GM12878 (cell line): ENCODE measurements around the gene LIMCH1. TPM values are rescaled to one million over a fixed set of nuclear protein-coding genes. Genes with fewer than 3 reads are reported as not detected.

Experiments used
- BCL3 ChIP-seq: IDR thresholded peaks from 2 replicates; pipeline ENCODE4 v1.6.1; 2011; ENCODE audit warnings: borderline replicate concordance, low read depth, mild to moderate bottlenecking, moderate library complexity, low read length; ENCODE audit not compliant: insufficient read depth, poor library complexity, severe bottlenecking
- CEBPB ChIP-seq, 2 experiments: fragments of 150-350 bp in 1 of 2; IDR thresholded peaks; 2 replicates each; pipeline ENCODE4 v1.6.1; 2012 to 2014; ENCODE audit warnings: low read depth in 2 of 2, low read length in 2 of 2, borderline replicate concordance in 1 of 2, inconsistent platforms in 1 of 2
- NFXL1 ChIP-seq: fragments of 450-650 bp; IDR thresholded peaks from 2 replicates; pipeline ENCODE4 v1.6.1; 2017; ENCODE audit warnings: antibody characterized with exemption, mild to moderate bottlenecking, borderline replicate concordance
- USF2 ChIP-seq: IDR thresholded peaks from 2 replicates; pipeline ENCODE4 v1.6.1; 2011; ENCODE audit warnings: low read depth, low read length, improper control_type of control experiment, borderline replicate concordance
- polyA plus RNA-seq, 11 experiments: library from polyadenylated mRNA; depleted of rRNA in 4 of 11; unstranded in 6 of 11; stranded (reverse) in 5 of 11; fragments of >200 nt; fragmentation: Nextera tagmentation in 4 of 11; fragmentation: Illumina TruSeq in 1 of 11; extraction: Ambion mirVana in 4 of 11; extraction: Trizol in 1 of 11; gene quantifications; 1 replicate in 1 of 11; 2 replicates in 10 of 11; pipeline versions ENCODE4 v1.2.1 to v1.2.3, GENCODE V29; 2011 to 2016; ENCODE audit warnings: inconsistent platforms in 2 of 11, missing spikeins in 2 of 11, low read depth in 1 of 11
- total RNA-seq, 4 experiments: library from RNA; depleted of rRNA in 3 of 4; stranded (reverse); fragments of >200 nt in 3 of 4; fragmentation: Illumina TruSeq in 1 of 4; extraction: Trizol in 1 of 4; gene quantifications; 2 replicates each; pipeline versions ENCODE4 v1.2.1 to v1.2.3, GENCODE V29; 2013 to 2021
- TF ChIP-seq, protein P1 (sequence below): IDR thresholded peaks from 2 replicates; pipeline ENCODE4 v1.6.1; 2012; ENCODE audit warnings: improper control_type of control experiment, low read depth, low read length; ENCODE audit not compliant: insufficient replicate concordance

LIMCH1 gene
- total and polyA plus RNA-seq, 10 of the 15 experiments (the other 5 are each of a cell fraction or from before 2014, with no cell fraction given) = 0.07 to 0.15 TPM; not detected in 8

DNA sequence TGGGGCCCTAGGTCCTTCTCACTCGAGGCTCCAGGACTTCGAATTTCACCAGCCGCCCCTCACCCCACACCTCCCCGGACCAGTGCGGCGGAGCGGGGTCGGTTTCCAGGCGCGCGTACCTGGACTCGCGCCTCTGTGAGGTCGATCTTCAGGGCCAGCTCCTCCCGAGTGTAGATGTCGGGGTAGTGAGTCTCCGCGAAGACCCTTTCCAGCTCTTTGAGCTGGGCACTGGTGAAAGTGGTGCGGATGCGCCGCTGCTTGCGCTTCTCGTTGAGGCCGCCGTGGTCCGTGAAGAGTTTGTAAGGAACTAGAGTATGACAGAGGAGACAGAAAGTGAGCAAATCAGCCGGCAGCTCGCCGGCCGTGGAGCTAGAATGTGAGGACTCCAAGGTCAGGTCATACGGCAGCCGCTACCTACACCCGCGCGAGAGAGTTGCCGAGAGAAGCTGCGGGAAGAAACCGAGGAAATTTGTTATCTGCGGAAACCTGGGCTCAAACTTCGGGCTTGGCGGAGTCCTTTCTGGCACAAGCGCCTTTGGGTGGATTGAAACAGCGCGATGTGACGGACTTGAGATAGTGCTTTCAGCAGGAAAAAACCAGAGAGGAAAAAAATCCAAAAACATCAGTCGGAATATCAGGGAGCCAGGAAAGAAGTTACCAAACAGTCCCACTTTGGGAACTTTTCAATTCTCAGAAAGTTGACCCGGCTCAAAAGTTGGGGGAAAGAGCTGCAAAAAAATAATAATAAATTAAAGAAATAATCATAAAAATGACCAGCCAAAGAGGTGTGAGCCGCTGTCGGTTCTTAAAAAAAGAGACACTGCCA, 209.5 kb downstream of the LIMCH1 start (continued):
- TF ChIP-seq BCL3 = no peak
- no peak for TF ChIP-seq CEBPB (IDR thresholded peaks at IDR 0.05; ENCODE audit: borderline replicate concordance in 1 of 2, low read depth in 2 of 2, low read length in 2 of 2)
- TF ChIP-seq, protein P1, sequence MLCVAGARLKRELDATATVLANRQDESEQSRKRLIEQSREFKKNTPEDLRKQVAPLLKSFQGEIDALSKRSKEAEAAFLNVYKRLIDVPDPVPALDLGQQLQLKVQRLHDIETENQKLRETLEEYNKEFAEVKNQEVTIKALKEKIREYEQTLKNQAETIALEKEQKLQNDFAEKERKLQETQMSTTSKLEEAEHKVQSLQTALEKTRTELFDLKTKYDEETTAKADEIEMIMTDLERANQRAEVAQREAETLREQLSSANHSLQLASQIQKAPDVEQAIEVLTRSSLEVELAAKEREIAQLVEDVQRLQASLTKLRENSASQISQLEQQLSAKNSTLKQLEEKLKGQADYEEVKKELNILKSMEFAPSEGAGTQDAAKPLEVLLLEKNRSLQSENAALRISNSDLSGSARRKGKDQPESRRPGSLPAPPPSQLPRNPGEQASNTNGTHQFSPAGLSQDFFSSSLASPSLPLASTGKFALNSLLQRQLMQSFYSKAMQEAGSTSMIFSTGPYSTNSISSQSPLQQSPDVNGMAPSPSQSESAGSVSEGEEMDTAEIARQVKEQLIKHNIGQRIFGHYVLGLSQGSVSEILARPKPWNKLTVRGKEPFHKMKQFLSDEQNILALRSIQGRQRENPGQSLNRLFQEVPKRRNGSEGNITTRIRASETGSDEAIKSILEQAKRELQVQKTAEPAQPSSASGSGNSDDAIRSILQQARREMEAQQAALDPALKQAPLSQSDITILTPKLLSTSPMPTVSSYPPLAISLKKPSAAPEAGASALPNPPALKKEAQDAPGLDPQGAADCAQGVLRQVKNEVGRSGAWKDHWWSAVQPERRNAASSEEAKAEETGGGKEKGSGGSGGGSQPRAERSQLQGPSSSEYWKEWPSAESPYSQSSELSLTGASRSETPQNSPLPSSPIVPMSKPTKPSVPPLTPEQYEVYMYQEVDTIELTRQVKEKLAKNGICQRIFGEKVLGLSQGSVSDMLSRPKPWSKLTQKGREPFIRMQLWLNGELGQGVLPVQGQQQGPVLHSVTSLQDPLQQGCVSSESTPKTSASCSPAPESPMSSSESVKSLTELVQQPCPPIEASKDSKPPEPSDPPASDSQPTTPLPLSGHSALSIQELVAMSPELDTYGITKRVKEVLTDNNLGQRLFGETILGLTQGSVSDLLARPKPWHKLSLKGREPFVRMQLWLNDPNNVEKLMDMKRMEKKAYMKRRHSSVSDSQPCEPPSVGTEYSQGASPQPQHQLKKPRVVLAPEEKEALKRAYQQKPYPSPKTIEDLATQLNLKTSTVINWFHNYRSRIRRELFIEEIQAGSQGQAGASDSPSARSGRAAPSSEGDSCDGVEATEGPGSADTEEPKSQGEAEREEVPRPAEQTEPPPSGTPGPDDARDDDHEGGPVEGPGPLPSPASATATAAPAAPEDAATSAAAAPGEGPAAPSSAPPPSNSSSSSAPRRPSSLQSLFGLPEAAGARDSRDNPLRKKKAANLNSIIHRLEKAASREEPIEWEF = no peak
- TF ChIP-seq NFXL1 = no peak
- TF ChIP-seq USF2 = no peak
